ENCODE measurements around the gene PDSS2.

GRCh38 chr6:107340881-107341280 lies 118.5 kb downstream of the PDSS2 start:
- TF ChIP-seq CTCF (IDR thresholded peaks at IDR 0.05) (no peak), POLR2A (IDR thresholded peaks at IDR 0.05) (no peak)
